Measurements from ENCODE around the gene GRPEL2.
A peak's percentile ranks its signal among the peaks of the same experiment; 100 is the strongest.

The GRPEL2 gene

GRCh38 chr5:149358294-149358651 is 13.0 kb downstream of the GRPEL2 start:
- peak; percentile 13 for DNase-seq

GRCh38 chr5:149358868-149359495 is 13.7 kb downstream of the GRPEL2 start:
- no peak for DNase-seq

GRCh38 chr5:149360272-149360671 is 15.0 kb downstream of the GRPEL2 start:
- no peak for DNase-seq

DNA sequence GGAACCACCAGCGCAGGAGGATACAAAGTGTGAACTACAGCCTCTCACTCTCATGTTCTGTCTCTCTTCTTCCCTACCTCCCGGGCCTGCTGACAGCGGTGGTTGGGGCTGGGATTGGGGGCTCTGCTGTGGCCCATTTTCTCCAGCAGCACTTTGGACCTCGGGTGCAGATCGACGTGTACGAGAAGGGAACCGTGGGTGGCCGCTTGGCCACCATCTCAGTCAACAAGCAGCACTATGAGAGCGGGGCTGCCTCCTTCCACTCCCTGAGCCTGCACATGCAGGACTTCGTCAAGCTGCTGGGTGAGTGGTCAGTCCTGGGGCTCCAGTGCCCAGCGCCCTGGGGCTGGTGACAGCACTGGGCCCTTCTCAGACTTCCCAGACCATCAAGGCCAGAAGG is 17.2 kb downstream of the GRPEL2 start:
- no peak for DNase-seq

GRCh38 chr5:149363358-149363757 is 18.1 kb downstream of the GRPEL2 start:
- DNase-seq = no peak

- no peak for DNase-seq
Measured at GRCh38 chr5:149363936-149364335, 18.6 kb downstream of the GRPEL2 start.

- no peak for DNase-seq
Measured at GRCh38 chr5:149364719-149365118, 19.4 kb downstream of the GRPEL2 start.

GRCh38 chr5:149365418-149365817 is 20.1 kb downstream of the GRPEL2 start:
- no peak for DNase-seq

GRCh38 chr5:149366169-149366729 is 20.9 kb downstream of the GRPEL2 start:
- no peak for DNase-seq

DNA sequence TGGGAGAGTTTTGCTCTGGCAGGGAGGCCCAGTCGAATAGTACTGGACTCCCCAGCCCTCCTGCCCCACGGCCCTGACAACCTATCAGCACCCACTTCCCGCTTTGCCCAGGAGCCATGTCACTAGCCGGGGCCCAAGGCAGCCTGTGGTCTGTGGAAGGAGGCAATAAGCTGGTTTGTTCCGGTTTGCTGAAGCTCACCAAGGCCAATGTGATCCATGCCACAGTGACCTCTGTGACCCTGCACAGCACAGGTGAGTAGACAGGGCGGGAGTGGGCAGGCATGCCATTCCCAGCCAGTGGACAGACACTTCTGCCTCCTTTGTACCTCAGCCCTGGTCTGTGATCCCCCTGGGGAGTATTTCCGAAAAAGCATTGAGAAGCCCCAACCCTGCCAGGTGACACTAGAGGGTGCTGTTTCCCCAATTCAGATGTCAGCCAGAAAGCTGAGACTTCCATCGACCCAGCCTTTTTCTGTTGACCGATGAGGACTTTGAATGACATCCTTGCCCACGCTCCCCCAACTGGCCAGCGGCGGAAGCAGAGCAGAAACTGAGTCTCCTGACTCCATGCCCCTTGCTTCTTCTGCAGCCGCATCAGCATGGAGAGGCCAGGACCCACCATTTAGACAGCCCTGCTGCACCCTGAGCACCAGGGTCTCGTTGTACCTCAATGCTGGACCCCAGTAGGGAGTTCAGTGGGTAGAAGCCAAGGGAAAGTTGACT is 22.1 kb downstream of the GRPEL2 start:
- peak; percentile 53 for DNase-seq

DNA sequence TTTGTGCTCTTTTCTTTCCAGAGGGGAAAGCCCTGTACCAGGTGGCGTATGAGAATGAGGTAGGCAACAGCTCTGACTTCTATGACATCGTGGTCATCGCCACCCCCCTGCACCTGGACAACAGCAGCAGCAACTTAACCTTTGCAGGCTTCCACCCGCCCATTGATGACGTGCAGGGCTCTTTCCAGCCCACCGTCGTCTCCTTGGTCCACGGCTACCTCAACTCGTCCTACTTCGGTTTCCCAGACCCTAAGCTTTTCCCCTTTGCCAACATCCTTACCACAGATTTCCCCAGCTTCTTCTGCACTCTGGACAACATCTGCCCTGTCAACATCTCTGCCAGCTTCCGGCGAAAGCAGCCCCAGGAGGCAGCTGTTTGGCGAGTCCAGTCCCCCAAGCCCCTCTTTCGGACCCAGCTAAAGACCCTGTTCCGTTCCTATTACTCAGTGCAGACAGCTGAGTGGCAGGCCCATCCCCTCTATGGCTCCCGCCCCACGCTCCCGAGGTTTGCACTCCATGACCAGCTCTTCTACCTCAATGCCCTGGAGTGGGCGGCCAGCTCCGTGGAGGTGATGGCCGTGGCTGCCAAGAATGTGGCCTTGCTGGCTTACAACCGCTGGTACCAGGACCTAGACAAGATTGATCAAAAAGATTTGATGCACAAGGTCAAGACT is 22.8 kb downstream of the GRPEL2 start:
- no peak for DNase-seq

DNA sequence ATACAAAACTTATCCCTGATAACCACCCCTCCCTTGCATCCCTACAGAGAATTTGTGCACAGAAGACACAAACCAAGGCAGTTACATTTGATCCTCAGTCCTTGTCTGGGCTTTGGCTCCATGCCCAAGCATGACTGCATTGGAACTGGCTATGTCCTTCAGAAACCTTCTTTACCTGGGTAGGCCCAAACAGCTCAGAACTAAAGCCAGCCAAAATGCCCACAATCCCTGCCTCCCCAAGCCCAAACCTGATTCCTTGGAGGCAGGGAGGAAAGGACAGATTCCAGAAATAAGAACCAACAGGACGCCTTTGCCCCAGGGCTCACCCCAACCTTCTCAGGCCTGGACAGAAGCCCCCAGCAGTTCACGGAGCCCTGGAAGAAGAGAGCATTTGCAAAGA is 25.6 kb downstream of the GRPEL2 start:
- no peak for DNase-seq

- DNase-seq = peak; percentile 43
Measured at GRCh38 chr5:149371296-149371962, 26.1 kb downstream of the GRPEL2 start.

DNA sequence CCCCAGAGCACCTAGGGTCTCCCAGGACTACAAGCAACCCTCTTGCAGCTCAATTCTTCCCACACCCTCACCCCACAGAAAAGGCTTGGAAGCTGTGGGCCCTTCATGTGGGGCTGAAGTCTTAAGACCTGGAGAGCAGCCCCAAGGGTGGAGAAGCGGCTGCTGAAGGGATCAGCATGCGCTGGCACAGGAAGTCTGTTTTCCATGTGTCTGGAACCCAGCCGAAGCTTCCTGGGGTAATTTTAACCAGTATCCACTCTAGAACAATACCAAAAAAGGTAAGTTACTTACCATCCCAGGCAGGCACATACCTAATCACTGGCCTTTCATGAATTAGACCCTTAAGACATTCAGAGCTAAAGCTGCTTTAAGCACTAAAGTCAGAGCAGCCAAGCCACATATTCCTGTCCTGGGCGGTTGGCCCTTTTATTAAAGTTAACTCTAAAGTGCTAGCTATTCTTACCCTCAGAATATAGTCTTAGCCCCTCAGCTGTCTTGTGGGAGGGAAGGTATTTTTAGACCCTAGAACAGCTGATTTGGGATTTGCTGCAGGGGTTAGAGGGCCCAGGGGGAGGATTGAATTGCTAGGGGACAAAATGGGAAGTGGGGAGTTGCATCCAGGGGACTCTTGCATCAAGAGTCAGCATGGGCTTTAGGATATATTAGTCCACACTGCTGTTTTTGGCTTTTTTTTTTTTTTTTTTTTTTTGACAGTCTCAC is 26.9 kb downstream of the GRPEL2 start:
- no peak for DNase-seq

DNA sequence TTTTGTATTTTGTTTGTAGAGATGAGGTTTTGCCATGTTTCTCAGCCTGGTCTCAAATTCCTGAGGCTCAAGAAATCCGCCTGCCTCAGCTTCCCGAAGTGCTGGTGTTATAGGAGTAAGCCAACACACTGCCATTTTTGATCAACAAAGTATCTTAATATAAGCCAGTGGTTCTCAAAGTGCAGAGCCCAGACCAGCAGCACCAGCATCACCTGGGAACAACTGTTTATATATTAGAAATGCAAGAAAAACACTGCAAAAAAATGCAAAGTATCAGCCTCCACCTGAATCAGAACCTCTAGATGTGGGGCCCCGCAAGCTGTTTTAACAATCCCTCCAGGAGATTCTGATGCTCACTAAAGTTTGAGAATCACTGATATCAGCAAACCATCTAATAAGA is 27.6 kb downstream of the GRPEL2 start:
- no peak for DNase-seq

GRCh38 chr5:149374303-149374702 is 29.0 kb downstream of the GRPEL2 start:
- DNase-seq = no peak

DNA sequence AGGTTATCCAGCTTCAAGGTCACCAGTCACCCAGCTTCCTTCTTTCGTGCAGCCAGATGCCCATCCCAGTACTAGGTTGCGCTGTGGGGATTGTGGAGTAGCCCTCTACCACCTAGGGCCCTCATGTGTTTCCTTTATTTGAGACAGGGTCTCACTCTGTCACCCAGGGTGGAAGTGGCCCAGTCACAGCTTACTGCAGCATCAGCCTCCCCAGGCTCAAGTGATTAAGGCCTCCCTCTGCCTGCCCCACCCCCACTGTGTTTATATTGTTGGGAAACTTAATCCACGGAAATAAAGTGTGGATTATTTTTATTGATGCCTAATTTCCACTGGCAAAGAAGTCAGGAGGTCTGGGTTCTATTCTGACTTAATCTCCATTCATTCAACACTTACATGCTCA is 29.5 kb downstream of the GRPEL2 start:
- DNase-seq = no peak

DNA sequence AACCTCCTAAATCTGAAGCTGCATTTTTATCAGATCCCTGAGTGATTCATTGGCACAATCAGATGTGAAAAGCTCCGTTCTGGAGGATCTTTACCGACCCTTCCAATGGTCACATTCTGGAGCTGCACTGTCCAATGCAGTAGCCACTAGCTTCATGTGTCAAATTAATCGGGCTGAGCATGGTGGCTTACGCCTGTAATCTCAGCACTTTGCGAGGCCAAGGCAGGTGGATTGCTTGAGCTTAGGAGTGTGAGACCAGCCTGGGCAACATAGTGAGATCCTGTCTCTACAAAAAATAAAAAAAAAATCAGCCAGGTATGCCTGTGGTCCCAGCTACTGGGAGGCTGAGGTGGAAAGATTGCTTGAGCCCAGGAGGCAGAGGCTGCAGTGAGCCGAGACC is 30.1 kb downstream of the GRPEL2 start:
- no peak for DNase-seq

GRCh38 chr5:149376104-149376503 is 30.8 kb downstream of the GRPEL2 start:
- DNase-seq = no peak

GRCh38 chr5:149376711-149377447 is 31.6 kb downstream of the GRPEL2 start:
- no peak for DNase-seq

DNA sequence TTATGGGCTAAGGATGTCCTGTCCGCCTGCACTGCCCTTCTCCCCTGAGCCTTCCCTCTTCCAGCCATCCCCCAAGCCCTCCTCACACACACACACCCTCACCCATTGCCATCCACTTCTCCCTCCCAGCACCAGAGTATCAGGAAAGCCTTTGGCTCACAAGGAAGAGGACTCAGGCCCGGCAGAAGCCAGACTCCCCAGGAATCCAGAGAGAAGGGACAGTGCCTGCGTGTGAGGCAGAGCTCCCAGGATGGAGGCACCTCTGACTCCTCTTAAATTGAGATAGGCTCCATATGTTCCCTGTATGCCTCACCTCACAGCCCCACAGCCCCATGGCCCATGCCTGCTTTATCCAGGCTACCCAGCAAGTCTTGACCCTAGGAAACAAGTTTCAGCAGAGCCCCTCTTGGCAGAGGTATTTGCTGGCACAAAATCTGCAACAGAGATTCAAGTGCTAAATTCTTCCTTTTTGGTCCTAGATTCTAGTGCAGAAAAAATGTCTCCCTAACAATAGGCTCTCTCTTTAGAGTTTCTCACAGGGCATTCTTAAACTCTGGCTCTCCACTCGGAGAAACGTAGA is 33.0 kb downstream of the GRPEL2 start:
- DNase-seq = no peak
